Activated CD4-positive, CD25-positive, alpha-beta regulatory T cell (primary cell): ENCODE data around the gene ZFC3H1.
A peak's percentile ranks its signal among the peaks of the same experiment; 100 is the strongest.
"Not testable (repeated sequence)": the region's sequence is repeated elsewhere in the genome, so short reads cannot be mapped to it uniquely, and the experiment has no call there.

Source experiments
- DNase-seq, 4 experiments: peaks; one replicate each; lab custom pipeline; 2025; lab: John Stamatoyannopoulos, UW

Gene ZFC3H1, protein sequence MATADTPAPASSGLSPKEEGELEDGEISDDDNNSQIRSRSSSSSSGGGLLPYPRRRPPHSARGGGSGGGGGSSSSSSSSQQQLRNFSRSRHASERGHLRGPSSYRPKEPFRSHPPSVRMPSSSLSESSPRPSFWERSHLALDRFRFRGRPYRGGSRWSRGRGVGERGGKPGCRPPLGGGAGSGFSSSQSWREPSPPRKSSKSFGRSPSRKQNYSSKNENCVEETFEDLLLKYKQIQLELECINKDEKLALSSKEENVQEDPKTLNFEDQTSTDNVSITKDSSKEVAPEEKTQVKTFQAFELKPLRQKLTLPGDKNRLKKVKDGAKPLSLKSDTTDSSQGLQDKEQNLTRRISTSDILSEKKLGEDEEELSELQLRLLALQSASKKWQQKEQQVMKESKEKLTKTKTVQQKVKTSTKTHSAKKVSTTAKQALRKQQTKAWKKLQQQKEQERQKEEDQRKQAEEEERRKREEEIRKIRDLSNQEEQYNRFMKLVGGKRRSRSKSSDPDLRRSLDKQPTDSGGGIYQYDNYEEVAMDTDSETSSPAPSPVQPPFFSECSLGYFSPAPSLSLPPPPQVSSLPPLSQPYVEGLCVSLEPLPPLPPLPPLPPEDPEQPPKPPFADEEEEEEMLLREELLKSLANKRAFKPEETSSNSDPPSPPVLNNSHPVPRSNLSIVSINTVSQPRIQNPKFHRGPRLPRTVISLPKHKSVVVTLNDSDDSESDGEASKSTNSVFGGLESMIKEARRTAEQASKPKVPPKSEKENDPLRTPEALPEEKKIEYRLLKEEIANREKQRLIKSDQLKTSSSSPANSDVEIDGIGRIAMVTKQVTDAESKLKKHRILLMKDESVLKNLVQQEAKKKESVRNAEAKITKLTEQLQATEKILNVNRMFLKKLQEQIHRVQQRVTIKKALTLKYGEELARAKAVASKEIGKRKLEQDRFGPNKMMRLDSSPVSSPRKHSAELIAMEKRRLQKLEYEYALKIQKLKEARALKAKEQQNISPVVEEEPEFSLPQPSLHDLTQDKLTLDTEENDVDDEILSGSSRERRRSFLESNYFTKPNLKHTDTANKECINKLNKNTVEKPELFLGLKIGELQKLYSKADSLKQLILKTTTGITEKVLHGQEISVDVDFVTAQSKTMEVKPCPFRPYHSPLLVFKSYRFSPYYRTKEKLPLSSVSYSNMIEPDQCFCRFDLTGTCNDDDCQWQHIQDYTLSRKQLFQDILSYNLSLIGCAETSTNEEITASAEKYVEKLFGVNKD (N-terminal part only)

DNA sequence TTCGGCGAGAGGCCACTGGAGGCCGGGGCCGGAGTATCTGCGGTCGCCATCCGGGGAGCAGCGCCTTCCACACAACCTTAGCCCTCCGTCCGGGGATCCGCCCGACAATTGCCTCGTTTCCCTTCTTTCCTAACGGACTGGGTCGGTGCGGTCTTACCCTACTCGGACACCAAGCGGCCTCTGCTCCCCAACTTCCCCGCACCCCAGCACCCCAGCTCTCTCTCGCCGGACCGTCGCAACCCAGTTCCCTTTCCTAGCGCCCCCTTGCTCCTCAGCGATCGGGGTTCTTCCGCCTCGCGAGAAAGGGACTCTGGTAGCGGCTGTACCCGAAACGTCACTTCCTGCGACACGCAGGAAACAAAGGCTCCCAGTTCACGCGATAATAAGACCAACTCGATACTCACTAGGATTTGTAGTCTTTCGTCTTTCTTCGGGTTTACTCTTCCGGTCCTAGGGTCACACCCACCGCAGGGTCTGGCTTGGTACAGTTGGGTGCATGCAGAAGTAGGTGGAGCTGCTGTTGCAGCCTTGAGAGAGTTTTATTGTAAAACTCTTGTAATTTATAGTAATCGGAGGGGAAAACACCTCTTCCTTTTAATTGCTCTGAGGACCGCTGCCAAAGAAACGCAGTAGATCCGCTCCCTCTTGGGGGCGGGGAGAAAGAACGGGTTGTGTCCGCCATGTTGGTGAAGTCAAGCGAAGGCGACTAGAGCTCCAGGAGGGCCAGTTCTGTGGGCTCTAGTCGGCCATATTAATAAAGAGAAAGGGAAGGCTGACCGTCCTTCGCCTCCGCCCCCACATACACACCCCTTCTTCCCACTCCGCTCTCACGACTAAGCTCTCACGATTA, at the start of gene ZFC3H1, which contains the start of gene THAP2:
Gene ZFC3H1 (minus strand): TSS at position 288 of the 850 bp plus-strand sequence. CDS start 238 bp downstream, at position 50.
Gene THAP2 (plus strand): TSS at position 741 of the 850 bp plus-strand sequence. CDS start 209 bp downstream, outside the sequence.
- DNase-seq: peak; percentile 78 to 87 (median 83)

DNA sequence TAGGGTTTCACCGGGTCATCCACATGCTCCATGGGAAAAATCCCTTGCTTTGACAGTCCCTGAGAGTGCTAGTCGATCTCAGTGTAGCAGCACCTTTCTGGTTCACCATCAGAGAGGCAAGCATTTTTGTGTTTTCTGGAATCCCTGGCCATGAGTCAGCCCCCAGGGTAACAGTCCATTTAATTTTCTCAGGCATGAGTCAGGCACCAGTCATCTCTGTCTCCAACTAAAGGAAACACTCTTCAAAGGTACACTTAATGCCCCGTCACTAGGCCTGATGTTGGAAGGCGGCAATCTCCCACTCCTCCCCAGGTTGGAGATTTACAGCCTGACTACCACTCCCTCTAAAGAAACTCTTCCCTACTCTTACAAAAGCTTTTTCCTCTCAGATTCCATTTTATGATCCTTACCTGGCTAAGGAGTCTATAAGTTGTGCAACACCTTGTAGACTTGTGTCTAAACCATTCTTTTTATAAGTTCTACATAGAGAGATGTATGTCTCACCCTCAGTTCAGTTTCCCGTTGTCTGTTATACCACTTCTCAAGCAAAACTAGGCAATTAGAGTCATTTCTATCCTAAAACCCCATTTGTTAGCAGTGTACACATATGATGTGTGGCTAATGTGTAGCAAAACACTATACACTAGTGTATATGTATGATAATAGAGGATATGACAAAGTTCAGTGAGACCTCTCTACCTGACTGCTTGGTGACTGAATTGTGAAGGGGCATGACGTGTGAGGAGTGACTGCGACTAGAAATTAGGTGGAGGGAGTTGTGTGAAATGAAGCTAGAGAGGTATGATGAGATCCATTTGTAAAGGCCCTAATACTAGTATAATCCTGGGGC, 46.9 kb upstream of the ZFC3H1 start:
- no peak for DNase-seq

DNA sequence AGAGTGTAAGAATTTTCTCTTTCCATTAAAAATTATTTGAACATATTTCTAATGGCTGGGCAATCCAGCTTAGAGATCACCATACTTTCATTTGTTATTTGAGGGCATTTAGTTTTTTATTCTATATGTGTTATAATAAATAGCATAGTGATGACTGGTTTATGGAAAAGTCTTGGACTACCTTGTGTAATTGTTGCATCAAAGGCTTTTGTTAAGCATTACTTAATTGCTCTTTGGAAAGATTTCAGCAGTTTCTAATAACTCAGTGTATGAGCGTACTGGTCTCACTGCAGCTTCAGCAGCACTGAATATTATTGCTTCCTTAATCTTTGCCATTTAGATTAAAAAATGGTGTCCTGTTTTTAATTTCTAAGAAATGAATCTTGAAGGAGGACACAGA, 45.0 kb upstream of the ZFC3H1 start:
- DNase-seq: no peak

DNA sequence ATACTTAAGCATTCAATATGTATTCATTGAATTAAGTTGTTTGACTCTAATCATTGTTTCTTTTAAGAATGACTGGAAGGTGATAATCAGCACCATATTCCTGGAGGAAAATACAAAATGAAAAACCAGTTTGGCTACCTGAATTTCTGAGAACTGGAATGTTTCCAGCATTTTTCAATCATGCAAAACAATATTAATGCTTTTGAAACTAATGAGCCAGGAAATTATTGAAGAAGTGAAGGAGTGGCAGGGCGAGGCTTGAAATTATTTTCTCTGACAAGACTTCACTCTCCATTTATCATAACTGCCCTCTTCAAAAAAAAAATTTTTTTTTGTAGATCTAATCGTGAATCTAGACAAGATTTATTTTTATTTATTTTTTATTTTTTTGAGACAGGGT, 41.3 kb upstream of the ZFC3H1 start:
- DNase-seq: no peak

DNA sequence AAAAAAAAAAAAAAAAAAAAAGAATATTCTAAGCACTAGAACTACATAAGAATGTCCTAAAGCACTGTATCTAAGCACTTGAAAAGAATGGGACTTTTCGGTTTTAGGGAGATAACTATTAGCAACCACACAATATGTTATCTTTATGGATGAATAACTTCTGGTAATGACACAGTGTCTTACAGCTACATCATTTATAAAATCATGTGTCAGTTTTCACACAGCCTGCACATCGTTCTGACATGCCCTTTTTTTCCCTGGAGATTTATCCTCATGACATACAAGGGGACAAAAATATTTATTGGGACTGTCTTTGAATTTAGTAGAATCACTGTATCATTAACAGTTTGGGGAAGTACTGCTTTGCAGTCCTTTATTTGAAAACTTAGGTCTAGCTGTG, 39.6 kb upstream of the ZFC3H1 start:
- DNase-seq: no peak

DNA sequence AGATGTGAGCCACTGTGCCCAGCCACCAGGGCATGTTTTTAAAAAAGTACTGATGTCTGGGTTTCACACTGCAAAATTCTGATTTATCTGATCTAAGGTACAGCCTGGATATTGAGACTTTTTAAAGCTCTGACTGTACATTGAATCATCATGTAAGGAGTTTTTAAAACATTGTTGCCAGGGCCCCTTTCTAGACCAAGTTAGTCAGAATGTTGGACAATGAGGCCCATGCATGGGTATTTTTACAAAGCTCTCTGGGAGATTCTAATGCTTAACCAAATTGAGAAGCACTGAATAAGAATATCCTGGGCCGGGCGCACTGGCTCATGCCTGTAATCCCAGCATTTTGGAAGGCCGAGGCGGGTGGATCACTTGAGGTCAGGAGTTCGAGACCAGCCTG, 38.9 kb upstream of the ZFC3H1 start:
- no peak for DNase-seq

DNA sequence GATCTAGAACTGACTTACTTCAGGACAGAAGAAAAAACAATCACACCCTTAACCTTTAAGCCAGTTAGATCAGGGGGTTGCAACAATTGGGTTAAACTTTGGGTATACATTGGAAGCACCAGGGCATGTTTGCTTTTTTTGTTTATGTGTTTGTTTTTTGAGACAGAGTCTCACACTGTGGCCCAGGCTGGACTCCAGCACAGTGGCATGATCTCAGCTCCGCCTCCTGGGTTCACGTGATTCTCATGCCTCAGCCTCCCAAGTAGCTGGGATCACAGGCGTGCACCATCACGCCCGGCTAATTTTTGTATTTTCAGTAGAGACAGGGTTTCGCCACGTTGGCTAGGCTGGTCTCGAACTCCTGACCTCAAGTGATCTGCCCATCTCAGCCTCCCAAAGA, 38.5 kb upstream of the ZFC3H1 start:
- DNase-seq: not testable (repeated sequence)

DNA sequence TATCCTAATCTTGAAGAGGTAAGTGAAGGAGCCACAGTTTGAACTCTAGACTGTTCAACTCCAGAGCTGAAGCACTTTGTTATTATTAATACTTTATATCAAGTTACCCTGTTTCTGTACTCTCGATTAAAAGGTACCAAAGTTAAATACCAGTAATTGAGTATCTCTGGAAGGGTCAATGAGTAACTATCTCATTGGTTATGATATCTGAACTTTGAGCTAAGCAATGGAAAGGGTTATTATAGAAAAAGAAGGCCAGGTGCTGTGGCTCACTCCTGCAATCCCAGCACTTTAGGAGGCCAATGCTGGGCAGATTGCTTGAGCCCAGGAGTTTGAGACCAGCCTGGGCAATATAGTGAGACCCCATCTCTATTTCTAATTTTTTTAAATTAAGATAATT, 32.1 kb upstream of the ZFC3H1 start:
- no peak for DNase-seq

DNA sequence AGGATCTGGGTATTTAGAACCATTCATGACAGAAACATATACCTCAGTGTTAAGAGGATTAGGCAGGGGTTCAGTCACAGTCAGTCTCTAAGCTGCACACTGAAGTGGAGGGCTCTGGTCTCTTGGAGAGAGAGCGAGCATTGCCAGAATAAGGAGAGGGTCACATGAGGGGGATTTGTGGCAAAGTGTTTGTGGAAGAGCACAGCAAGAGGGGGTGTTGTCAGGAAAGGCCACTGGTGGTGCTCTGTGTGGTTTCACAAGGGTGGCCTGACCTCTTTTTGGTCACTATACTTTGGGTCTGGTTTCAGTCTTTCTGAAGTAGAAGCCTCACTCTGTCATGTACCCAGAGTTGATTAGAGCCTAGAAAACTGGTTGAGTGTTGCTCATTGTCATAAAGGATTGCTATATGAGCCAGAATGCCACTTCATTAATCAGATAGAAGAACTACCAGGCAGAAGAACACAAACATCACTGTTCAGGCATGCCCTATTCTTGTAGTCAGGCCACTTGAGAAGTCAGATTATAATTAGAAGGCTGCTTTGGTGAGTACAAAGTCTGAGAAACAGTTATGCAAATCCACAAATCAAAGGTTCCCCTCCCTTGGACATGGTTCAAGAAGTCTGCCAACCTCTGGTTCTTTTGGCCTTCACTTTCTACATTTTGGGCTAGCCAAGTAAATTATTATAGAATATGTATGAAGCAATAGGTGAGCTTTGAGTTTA, 30.6 kb upstream of the ZFC3H1 start:
- no peak for DNase-seq

DNA sequence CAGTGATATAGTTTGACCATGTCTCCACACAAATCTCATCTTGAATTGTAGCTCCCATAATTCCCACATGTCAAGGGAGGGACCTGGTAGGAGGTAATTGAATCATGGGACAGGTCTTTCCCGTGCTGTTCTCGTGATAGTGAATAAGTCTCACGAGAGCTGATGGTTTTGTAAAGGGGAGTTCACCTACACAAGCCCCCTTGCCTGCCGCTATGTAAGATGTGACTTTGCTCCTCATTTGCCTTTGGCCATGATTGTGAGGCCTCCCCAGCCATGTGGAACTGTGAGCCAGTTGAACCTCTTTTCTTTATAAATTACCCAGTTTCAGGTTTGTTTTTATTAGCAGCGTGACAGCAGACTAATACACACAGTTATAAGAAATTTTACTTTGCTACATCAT, 30.0 kb upstream of the ZFC3H1 start:
- not testable (repeated sequence) for DNase-seq

DNA sequence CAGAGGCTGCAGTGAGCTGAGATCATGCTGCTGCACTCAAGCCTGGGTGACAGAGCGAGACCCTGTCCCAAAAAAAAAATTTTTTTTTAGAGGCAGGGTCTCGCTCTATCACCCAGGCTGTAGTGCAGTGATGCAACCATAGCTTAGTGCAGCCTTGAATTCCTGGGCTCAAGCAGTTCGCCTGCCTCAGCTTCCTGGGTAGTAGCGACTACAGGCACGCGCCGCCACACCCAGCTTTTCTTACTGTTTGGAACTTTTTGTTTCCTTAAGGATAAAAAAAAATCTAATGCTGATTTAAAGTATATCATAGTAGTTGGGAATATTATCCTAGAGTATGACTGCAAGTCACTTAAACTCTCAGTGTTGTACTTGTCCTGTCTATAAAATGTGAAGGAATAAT, 29.5 kb upstream of the ZFC3H1 start:
- DNase-seq: no peak

DNA sequence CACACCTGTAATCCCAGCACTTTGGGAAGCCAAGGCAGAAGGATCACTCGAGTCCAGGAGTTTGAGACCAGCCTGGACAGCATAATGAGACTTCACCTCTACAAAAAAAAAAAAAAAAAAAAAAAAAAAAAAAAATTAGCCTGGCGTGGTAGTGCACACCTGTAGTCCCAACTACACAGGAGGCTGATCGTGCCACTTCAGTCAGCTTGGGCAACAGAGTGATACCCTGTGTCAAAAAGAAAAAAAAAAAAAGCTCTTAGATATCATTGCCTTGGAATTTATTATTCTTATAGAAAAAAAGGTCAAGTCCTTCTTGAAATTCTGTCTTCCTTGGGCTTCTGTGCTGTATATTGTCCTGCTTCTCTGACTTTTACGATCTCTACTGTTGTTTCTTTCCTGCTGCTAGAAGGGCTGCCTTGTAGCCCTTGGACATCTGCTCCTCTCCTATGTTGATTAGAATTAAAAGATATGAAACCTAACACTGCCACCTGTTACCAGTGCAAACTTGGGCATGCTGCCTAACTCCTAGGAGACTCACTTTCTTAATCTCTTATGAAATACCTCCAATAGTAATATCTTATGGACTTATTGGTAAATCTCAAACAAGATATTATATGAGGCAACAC, 28.0 kb upstream of the ZFC3H1 start:
- DNase-seq: no peak

DNA sequence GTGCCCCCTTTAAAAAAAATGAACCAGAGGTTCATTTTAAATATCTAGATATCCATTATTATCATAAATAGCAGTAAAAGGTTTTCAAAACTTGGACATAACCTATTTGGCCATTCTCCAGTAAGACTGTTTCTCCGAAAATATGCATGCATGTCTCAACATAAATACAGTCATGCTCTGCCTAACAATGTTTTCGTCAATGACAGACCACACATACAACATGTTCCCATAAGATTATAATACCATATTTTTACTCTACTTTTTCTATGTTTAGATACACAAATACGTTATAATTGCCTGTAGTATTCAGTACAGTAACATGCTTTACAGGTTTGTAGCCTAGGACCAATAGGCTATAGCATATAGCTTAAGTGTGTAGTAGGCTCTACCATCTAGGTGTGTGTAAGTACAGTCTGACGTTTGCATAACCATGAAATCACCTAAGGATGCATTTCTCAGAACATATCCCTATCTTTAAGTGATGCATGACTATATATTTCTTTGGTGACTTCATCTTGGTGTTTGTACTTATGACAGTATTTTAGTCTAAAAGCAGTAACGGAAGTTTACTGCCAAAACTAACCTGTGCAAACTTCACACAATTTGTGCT, 25.4 kb upstream of the ZFC3H1 start:
- DNase-seq: no peak

DNA sequence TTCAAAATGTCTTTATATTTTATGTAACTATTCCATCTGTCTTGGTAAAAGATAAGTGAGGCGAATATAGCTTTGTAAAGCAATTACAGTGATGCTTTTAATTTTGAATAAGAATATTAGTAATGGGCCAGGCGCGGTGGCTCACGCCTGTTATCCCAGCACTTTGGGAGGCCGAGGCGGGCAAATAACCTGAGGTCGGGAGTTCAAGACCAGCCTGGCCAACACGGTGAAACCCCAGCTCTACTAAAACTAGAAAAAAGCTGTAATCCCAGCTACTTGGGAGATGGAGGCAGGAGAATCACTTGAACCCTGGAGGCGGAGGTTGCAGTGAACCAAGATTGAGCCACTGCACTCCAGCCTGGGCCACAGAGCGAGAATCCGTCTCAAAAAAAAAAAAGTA, 23.5 kb upstream of the ZFC3H1 start:
- not testable (repeated sequence) for DNase-seq

DNA sequence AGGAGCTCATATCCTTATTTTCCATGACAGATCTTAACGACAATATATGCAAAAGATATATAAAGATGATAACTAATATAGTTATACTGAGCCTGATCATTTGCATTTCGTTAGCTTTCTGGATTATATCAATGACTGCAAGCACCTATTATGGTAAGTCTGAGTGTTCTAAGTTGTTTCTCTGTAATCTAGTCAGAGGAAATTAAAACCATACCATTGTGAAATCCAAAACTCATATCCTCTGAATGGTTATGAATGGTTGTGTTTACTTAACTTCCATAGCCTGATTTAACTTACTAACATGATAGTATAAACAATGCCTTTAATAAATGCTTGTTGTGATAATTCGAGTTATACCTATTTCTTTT, 23.0 kb upstream of the ZFC3H1 start:
- DNase-seq: no peak

DNA sequence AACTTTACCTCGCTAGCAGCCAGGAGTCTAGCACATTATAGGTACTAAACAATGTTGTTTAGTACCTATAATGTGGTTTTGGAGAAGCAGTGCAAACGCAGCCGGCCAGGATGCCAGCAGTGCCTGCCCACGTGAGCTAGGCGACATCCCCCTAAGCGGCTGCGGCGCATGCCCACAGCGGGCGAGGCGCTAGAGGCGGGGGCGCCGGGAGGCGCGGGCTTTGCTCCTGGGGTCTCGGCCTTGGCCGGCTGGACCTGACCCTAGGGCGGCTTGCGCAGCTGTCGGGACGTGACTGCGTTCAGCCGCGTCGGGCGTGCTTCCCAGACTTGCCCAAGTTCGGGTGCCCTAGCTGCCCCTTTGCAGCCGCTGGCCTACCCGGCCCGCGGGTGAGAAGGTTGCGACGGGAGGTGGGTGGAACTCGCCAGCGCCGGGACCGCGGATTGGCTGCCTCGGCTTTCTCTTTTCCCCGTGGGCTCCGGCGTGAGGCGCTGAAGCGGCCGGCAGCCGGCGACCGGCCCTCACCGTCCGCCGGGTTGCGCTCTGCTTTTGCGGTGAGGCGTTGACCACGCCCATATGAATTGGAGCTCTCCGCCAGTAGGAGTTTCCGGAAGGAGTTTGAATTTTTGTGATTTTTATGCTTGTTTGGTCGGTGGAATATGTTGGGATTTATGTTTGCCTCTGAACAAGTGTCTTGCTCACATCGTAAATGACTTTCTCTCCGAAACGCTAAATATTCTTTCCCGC, 22.4 kb upstream of the ZFC3H1 start, which contains the start of gene TMEM19:
Gene TMEM19 (plus strand): TSS at position 169 of the 744 bp plus-strand sequence. CDS start 599 bp downstream, outside the sequence.
- DNase-seq: peak; percentile 58 to 70 (median 63)

DNA sequence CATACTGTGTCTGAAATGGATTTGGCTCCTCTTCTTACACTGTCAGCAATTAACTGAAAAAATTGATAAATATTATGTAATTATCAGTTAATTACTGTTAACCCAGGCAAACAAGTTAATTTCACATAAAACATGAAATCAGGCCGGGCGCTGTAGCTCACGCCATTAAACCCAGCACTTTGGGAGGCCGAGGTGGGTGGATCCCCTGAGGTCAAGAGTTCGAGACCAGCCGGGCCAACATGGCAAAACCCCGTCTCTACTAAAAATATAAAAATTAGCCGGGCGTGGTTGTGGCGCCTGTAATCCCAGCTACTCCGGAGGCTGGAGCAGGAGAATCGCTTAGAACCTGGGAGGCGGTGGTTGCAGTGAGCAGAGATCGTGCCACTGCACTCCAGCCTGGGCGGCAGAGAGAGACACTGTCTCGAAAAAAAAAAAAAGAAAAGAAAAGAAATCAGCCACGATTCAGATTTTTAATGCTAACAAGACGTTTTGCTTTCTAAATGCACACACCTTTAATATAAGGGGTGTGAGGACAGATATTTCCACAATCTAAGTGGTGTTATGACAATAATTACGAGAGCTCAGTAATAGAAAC, 21.8 kb upstream of the ZFC3H1 start:
- DNase-seq: no peak
